Astrocyte of the spinal cord (primary cell): ENCODE measurements around the gene TSPAN5.

Experiments
- DNase-seq: peaks from one replicate; pipeline ENCODE4 v3.0.0; 2011; ENCODE audit warnings: low read depth, low spot score
- H3K4me3 ChIP-seq: 2 replicates; pipeline ENCODE4 v1.5.1; 2011; ENCODE audit warnings: low read depth, mild to moderate bottlenecking, low read length, moderate library complexity
- in situ Hi-C: cut with HindIII; loops from 2 replicates; pipeline ENCODE4 v1.10.0; 2017; ENCODE audit warnings: low sequenced_read_pairs
- TF ChIP-seq, protein P1 (sequence below): IDR thresholded peaks from 2 replicates; pipeline ENCODE4 v1.5.1; 2012; ENCODE audit warnings: low read depth, mild to moderate bottlenecking, low read length, inconsistent platforms

TSPAN5 gene

DNA sequence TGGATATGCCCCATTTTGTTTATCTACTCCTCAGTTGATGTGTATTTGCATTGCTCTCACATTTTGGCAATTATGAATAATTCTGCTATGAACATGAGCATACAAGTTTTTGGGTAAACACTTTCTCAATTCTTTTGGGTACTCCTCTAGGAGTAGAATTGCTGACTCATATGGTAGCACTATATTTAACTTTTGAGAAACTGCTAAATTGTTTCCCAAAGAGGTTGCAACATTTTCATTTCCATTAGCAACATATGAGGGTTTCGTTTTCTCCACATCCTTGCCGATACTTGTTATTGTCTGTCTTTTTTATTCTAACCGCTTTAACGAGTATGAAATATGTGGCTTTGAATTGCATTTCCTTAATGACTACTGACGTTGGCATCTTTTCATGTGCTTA lies 185.4 kb downstream of the TSPAN5 start:
- in situ Hi-C loops = no loop called here
- DNase-seq = no peak

DNA sequence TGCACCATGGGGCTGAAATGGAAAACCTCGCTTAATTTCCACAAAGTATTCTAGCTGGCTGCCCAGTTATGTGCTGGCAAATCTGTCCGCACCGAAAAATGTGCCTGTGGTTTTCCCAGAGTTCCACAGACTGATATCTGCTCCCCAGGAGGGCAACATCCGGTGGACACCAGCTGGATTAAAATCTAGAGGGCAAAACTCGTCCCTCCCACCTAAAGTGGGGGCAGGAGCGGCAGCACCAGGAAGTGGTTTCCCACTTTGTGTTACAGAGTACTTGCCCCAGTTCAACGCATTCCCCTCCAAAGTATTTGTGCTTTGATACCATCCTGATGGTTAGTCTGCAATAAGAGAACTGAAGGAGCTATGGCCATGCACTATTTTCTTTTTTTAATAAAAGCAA lies 187.6 kb downstream of the TSPAN5 start:
- TF ChIP-seq, protein P1, sequence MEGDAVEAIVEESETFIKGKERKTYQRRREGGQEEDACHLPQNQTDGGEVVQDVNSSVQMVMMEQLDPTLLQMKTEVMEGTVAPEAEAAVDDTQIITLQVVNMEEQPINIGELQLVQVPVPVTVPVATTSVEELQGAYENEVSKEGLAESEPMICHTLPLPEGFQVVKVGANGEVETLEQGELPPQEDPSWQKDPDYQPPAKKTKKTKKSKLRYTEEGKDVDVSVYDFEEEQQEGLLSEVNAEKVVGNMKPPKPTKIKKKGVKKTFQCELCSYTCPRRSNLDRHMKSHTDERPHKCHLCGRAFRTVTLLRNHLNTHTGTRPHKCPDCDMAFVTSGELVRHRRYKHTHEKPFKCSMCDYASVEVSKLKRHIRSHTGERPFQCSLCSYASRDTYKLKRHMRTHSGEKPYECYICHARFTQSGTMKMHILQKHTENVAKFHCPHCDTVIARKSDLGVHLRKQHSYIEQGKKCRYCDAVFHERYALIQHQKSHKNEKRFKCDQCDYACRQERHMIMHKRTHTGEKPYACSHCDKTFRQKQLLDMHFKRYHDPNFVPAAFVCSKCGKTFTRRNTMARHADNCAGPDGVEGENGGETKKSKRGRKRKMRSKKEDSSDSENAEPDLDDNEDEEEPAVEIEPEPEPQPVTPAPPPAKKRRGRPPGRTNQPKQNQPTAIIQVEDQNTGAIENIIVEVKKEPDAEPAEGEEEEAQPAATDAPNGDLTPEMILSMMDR = no peak
- in situ Hi-C loops = no loop called here
- no peak overlapping the region for H3K4me3 ChIP-seq
- DNase-seq = peak; percentile 94

More for the DNA sequence above, 185.4 kb downstream of the TSPAN5 start:
- no peak overlapping the region for H3K4me3 ChIP-seq
- TF ChIP-seq, protein P1 = no peak

DNA sequence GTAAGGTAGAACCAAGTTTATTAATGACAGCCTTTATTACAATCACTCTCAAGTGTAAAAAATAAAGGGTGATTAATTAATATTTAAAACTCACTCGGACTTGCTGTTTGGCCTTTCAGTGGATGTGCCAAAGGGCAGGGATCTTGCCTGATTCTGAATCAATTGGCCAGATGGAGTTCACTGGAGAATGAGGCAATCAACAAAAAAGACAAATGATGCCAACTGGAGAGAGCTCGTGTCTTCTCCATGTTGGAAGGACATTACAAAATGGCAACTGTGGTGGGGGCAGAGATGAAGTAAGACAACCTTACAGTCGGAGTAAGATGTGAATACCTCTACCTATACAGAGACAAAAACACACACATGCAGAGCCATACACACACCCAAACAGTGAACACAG lies 188.0 kb downstream of the TSPAN5 start:
- no peak for DNase-seq
- TF ChIP-seq, protein P1 = no peak
- in situ Hi-C loops = no loop called here
- no peak overlapping the region for H3K4me3 ChIP-seq

DNA sequence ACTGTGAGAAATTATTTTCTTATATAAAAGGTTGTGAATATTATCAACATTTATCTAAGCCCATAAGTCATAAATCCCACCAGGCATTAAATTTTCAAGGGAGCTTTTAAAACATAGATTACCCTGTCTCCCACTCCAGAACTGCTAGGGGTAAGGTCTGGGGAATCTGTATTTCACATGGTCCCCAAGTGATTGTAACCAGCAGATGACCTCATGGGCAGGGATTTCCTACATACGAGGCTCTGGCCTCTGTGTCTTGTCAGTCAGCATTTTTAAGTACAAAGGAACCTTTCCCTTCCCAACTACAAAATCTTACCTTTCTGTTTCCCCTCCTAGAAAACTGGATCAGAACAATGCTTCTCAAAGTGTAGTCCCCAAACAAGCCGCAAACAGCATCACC lies 188.6 kb downstream of the TSPAN5 start:
- TF ChIP-seq, protein P1 = no peak
- in situ Hi-C loops = no loop called here
- DNase-seq = no peak
- H3K4me3 ChIP-seq = no peak overlapping the region

DNA sequence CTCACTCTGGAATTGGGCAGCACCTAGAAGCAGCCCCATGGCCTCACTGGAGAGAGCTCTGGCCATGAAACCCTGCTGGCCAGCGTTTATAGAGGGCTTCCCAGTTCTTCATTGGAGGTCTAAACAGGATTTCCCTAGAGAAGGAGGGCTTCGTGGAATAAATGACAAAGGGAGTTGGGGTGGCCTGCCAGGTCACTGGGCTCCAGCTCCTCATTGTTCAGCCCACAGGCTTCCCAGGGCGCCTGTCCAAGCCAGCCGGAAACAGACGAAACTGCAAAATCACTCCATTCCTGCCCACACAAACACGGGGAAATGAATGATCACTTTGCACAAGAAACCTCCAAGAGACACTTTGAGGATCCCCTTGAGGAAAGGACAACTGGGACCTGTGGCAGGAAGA lies 189.7 kb downstream of the TSPAN5 start:
- TF ChIP-seq, protein P1 = no peak
- in situ Hi-C loops = no loop called here
- DNase-seq = peak; percentile 69
- H3K4me3 ChIP-seq = no peak overlapping the region

DNA sequence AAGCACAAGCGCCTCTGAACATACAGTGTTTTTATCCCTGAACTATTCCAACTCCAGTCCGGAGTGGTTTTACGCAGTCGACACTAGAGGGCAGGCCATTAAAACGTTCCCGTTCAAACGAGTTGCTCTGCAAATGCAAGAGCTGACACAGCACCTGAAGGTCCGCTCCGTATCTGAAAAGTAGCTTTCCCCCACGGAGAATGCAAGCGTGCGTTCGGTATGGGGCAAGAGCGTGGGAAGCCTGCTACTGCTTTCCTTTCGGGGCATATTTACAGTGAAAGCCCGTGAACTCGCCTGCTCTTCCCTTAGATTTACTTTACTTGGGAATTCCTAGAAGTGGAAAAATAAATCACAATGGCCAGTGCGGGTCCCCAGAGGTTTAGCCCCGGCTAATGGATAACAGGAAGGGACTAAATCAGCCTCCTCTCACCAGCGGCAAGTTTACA lies 190.8 kb downstream of the TSPAN5 start:
- H3K4me3 ChIP-seq = peak overlapping the region; percentile 23
- DNase-seq = peak; percentile 89
- TF ChIP-seq, protein P1 = peak; percentile 81
- in situ Hi-C loops = no loop called here
